Measurements from ENCODE around the gene MYPOP.

MYPOP gene

GRCh38 chr19:45901912-45902650 lies at the start of gene MYPOP:
Gene MYPOP (minus strand): TSS chr19:45902613. CDS start chr19:45901773, 840 bp downstream.
- H3K36me3 ChIP-seq: peaks cover 23% of the 10 kb centered on the region
- H3K9me3 ChIP-seq: no peaks in the 10 kb centered on the region
- peaks cover 27% of the 10 kb centered on the region for H3K27me3 ChIP-seq
- H3K4me1 ChIP-seq (ENCODE audit: control insufficient read depth in 1 of 2, insufficient read depth in 1 of 2, low read depth in 1 of 2, low read length in 1 of 2): peaks cover 17 to 20% of the 10 kb centered on the region in 2 experiments
- H3K27ac ChIP-seq: peak within 1 kb of the TSS; percentile 77
- H3K4me3 ChIP-seq (ENCODE audit: low read depth in 1 of 2, low read length in 1 of 2): peak within 1 kb of the TSS; percentile 84 to 93
- TF ChIP-seq CTCF (IDR thresholded peaks at IDR 0.05): no peak

DNA sequence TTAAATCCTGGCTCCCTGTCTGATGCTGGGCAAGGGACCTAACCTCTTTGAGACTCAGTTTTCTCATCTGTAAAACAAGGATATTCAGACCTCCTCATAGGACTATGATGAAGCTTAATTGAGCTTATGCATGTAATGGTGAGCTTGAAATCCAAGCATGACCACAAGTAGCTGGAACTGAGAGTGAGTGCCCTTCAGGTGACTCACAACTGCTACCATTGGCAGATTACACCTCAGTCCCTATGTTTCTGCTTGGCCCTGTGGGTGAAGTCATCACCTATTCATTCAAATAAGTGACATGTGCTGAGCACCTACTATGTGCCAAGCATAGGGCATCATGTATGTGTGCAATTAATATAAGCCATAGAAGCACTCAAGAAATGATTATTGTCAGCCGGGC lies 45.5 kb upstream of the MYPOP start:
- no peak for TF ChIP-seq CTCF (IDR thresholded peaks at IDR 0.05)
- Histone ChIP-seq H3K27me3 (peaks cover 42% of the 10 kb centered on the region), H3K9me3 (no peaks in the 10 kb centered on the region), H3K4me1 (ENCODE audit: control insufficient read depth in 1 of 2, insufficient read depth in 1 of 2, low read depth in 1 of 2, low read length in 1 of 2) (peaks cover 1 to 2% of the 10 kb centered on the region in 2 experiments), H3K4me3 (ENCODE audit: low read depth in 1 of 2, low read length in 1 of 2) (no peak overlapping the region), H3K36me3 (no peaks in the 10 kb centered on the region), H3K27ac (no peak overlapping the region)

- Histone ChIP-seq H3K36me3 (no peaks in the 10 kb centered on the region), H3K27me3 (peaks cover 96% of the 10 kb centered on the region)
- no peak for TF ChIP-seq CTCF (IDR thresholded peaks at IDR 0.05)
Measured at GRCh38 chr19:45940515-45940805, 38.0 kb upstream of the MYPOP start.

GRCh38 chr19:45939792-45940514 lies 37.5 kb upstream of the MYPOP start:
- no peak for TF ChIP-seq CTCF (IDR thresholded peaks at IDR 0.05)
- Histone ChIP-seq H3K27me3 (peaks cover 100% of the 10 kb centered on the region), H3K9me3 (peaks cover 7% of the 10 kb centered on the region), H3K27ac (no peak overlapping the region), H3K4me1 (ENCODE audit: control insufficient read depth in 1 of 2, insufficient read depth in 1 of 2, low read depth in 1 of 2, low read length in 1 of 2) (no peaks in the 10 kb centered on the region), H3K4me3 (ENCODE audit: low read depth in 1 of 2, low read length in 1 of 2) (no peak overlapping the region), H3K36me3 (no peaks in the 10 kb centered on the region)

More at GRCh38 chr19:45940515-45940805, 38.0 kb upstream of the MYPOP start:
- H3K27ac ChIP-seq: no peak overlapping the region
- H3K4me3 ChIP-seq (ENCODE audit: low read depth in 1 of 2, low read length in 1 of 2): no peak overlapping the region
- peaks cover 7% of the 10 kb centered on the region for H3K9me3 ChIP-seq
- no peaks in the 10 kb centered on the region for H3K4me1 ChIP-seq (ENCODE audit: control insufficient read depth in 1 of 2, insufficient read depth in 1 of 2, low read depth in 1 of 2, low read length in 1 of 2)

DNA sequence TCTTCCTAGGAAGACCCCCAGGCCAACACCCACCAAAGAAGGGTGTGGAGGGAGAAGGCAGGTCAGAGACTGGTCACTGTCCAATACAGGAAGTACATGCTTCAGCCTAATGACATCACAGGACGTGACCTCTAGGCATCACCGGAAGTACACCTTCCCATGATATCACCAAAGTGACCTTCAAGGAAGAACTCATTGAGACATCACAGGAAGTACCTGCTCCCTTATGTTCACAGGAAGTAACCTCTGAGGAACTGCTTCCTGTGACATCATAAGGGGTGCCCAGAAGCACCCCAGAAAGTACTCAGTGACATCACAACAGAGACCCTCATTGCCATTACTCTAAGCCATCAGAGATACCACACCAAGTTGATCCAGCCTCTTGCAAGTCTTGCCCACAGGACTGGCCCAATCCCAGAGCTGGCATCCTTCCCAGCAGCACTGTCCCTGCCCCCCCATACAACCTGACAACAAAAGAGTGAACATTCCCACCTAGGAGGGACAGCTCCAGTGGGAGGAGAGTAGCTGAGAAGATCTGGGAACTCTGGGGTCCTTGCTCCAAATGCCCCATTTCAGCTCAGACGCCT lies 36.4 kb upstream of the MYPOP start:
- TF ChIP-seq CTCF (IDR thresholded peaks at IDR 0.05): no peak
- Histone ChIP-seq H3K4me1 (ENCODE audit: control insufficient read depth in 1 of 2, insufficient read depth in 1 of 2, low read depth in 1 of 2, low read length in 1 of 2) (no peaks in the 10 kb centered on the region), H3K27me3 (peaks cover 100% of the 10 kb centered on the region), H3K9me3 (peaks cover 7% of the 10 kb centered on the region), H3K4me3 (ENCODE audit: low read depth in 1 of 2, low read length in 1 of 2) (no peak overlapping the region), H3K27ac (no peak overlapping the region), H3K36me3 (no peaks in the 10 kb centered on the region)

Measured in neutrophil (primary cell).